Measurements from ENCODE around the gene HPGDS. TPM values are rescaled to one million over a fixed set of nuclear protein-coding genes. Genes with fewer than 3 reads are reported as not detected.

HPGDS gene
- total RNA-seq, 4 donors from 2014 or later, result 1.2 to 5.5 (median 2.6) TPM

DNA sequence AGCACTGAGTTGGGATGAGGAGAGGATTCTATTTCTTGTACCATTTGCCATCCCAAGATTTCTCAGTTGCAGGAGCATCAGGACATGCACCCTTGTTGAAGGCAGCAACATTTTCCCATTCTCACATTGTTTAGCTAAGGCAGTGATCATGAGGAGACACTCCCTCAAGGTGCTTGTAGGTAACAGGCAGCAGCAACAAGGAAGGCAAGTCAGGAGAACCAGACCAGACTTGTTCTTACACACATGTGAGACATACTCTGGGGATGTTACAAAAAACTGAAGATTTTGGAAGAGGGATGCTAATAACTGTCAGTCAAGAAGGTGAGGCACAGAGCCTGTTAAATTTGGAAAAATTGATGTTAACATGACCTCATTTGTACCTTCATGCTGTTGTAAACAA is 15.5 kb upstream of the HPGDS start:
- H3K27ac ChIP-seq (replicated peaks in 1 of 4), result no peak overlapping the region
- intact Hi-C loops (cut with DNase I), result no loop called here
- no peak for DNase-seq (ENCODE audit: extremely low spot score)
- no peaks in the 10 kb centered on the region for H3K9me3 ChIP-seq
- H3K27me3 ChIP-seq, result no peaks in the 10 kb centered on the region
- no peak overlapping the region for H3K4me3 ChIP-seq
- no peaks in the 10 kb centered on the region for H3K4me1 ChIP-seq
- H3K36me3 ChIP-seq, result no peaks in the 10 kb centered on the region
- TF ChIP-seq EP300 (IDR thresholded peaks at IDR 0.05) (no peak), POLR2A (IDR thresholded peaks at IDR 0.05; ENCODE audit: low read depth) (no peak), POLR2AphosphoS5 (IDR thresholded peaks at IDR 0.05) (no peak)
- TF ChIP-seq, protein P1, sequence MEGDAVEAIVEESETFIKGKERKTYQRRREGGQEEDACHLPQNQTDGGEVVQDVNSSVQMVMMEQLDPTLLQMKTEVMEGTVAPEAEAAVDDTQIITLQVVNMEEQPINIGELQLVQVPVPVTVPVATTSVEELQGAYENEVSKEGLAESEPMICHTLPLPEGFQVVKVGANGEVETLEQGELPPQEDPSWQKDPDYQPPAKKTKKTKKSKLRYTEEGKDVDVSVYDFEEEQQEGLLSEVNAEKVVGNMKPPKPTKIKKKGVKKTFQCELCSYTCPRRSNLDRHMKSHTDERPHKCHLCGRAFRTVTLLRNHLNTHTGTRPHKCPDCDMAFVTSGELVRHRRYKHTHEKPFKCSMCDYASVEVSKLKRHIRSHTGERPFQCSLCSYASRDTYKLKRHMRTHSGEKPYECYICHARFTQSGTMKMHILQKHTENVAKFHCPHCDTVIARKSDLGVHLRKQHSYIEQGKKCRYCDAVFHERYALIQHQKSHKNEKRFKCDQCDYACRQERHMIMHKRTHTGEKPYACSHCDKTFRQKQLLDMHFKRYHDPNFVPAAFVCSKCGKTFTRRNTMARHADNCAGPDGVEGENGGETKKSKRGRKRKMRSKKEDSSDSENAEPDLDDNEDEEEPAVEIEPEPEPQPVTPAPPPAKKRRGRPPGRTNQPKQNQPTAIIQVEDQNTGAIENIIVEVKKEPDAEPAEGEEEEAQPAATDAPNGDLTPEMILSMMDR (IDR thresholded peaks at IDR 0.05), result no peak

DNA sequence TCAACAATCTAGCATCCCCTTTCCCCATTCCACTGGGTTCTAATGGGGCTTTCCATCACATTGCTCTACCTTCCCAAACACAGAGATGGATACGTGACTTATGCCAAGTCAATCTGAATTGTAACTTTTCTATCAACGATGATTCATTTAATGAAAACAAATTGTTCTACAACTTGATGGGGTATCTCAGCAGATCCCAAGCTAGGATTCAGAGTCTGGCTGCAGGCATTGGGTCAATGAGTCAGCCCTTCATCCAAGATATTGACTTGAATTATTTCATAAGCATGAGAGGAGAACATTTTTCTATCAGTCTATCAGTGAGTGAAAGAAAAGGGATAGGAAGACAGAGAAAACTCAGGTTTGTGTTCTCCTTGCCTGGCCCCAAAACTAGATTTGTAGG is 15.0 kb upstream of the HPGDS start:
- Histone ChIP-seq H3K4me1 (no peaks in the 10 kb centered on the region), H3K9me3 (no peaks in the 10 kb centered on the region), H3K27me3 (no peaks in the 10 kb centered on the region), H3K36me3 (no peaks in the 10 kb centered on the region), H3K4me3 (no peak overlapping the region), H3K27ac (replicated peaks in 1 of 4) (no peak overlapping the region)
- WGBS, result 95% methylated on average over 2 of the region's 2 CpGs
- no peak for TF ChIP-seq EP300 (IDR thresholded peaks at IDR 0.05)
- no peak for TF ChIP-seq POLR2A (IDR thresholded peaks at IDR 0.05; ENCODE audit: low read depth)
- TF ChIP-seq, protein P1 (IDR thresholded peaks at IDR 0.05), result no peak
- no peak for TF ChIP-seq POLR2AphosphoS5 (IDR thresholded peaks at IDR 0.05)
- no peak for DNase-seq (ENCODE audit: extremely low spot score)
- intact Hi-C loops (cut with DNase I), result no loop called here

DNA sequence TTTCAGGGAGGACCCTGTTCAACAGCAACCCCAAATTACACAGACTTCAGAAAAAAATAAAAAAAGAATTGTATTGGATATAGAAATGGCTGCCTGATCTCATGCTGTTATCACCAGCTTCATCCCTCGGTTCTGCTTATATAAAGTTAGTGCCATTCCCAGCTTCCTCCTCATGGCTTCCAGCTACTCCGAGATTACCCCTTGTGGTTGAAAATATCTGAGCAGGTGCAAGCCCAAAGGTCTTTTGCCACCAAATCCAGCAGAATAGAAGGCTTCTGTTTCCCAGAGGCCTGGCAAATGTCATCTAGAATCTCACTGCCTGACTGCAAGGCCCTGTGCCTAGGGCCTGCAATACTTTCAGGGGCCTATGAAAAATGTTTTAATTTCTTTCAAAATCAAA is 13.8 kb upstream of the HPGDS start:
- Histone ChIP-seq H3K4me1 (no peaks in the 10 kb centered on the region), H3K4me3 (no peak overlapping the region), H3K9me3 (no peaks in the 10 kb centered on the region), H3K27me3 (no peaks in the 10 kb centered on the region), H3K27ac (replicated peaks in 1 of 4) (no peak overlapping the region), H3K36me3 (no peaks in the 10 kb centered on the region)
- intact Hi-C loops (cut with DNase I), result no loop called here
- no peak for DNase-seq (ENCODE audit: extremely low spot score)
- TF ChIP-seq, protein P1 (IDR thresholded peaks at IDR 0.05), result no peak
- no peak for TF ChIP-seq POLR2A (IDR thresholded peaks at IDR 0.05; ENCODE audit: low read depth)
- no peak for TF ChIP-seq EP300 (IDR thresholded peaks at IDR 0.05)
- no peak for TF ChIP-seq POLR2AphosphoS5 (IDR thresholded peaks at IDR 0.05)
- 78% methylated on average over 2 of the region's 2 CpGs for WGBS

DNA sequence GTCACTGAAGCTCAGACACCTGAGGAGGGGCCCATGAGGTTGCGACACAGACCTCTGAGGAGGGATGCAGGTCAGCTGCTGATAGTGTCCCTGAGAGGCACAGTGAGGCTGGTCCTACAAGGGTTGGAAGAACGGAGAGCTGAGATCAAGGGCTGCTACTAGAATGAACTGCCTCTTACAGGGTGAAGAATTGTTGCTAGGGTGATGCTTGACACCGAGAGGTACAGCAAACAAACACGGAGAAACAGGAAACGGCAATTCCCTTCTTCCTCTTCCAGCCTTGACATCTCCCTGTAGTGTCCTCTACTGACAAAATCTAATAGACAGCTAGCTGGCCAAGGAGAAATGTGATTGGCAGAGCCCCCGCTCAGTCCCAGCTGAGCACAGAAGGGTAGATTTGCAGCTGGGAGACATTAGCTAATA is 11.8 kb upstream of the HPGDS start:
- TF ChIP-seq EP300 (IDR thresholded peaks at IDR 0.05), result no peak
- no peak for TF ChIP-seq POLR2AphosphoS5 (IDR thresholded peaks at IDR 0.05)
- no peak for TF ChIP-seq POLR2A (IDR thresholded peaks at IDR 0.05; ENCODE audit: low read depth)
- TF ChIP-seq, protein P1 (IDR thresholded peaks at IDR 0.05), result no peak
- no peaks in the 10 kb centered on the region for H3K9me3 ChIP-seq
- no peak for DNase-seq (ENCODE audit: extremely low spot score)
- no peaks in the 10 kb centered on the region for H3K36me3 ChIP-seq
- intact Hi-C loops (cut with DNase I), result no loop called here
- H3K27ac ChIP-seq (replicated peaks in 1 of 4), result no peak overlapping the region
- WGBS, result 75% methylated on average over 6 of the region's 6 CpGs
- H3K27me3 ChIP-seq, result no peaks in the 10 kb centered on the region
- H3K4me1 ChIP-seq, result no peaks in the 10 kb centered on the region
- H3K4me3 ChIP-seq, result no peak overlapping the region

DNA sequence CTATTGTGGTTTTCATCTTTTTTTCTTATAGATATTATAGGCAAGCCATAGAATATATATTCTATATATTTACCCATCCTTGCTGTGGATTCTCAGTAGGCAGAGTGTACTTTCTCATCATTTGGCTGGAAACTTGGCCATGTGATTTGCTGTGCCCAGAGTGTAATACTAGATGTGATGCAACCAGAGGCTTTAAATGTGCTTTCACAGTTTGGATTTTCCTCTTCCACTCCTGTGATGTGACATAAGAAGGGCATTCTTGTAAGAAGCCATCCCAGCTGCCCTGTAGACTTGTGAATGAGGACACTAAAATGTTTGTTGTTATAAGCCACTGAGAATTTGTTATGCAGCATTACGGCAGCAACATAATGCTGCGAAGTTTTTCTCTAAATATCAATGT is 10.4 kb upstream of the HPGDS start:
- Histone ChIP-seq H3K4me1 (no peaks in the 10 kb centered on the region), H3K27ac (replicated peaks in 1 of 4) (no peak overlapping the region), H3K9me3 (no peaks in the 10 kb centered on the region), H3K27me3 (no peaks in the 10 kb centered on the region), H3K4me3 (no peak overlapping the region), H3K36me3 (no peaks in the 10 kb centered on the region)
- TF ChIP-seq, protein P1 (IDR thresholded peaks at IDR 0.05), result no peak
- WGBS, result 97% methylated on average over 2 of the region's 2 CpGs
- intact Hi-C loops (cut with DNase I), result no loop called here
- no peak for DNase-seq (ENCODE audit: extremely low spot score)
